ENCODE results near the gene UIMC1. TPM values are rescaled to one million over a fixed set of nuclear protein-coding genes. Genes with fewer than 3 reads are reported as not detected.

Gene UIMC1
- total RNA-seq, 1 donor from 2014 or later, result 40.9 TPM

- Mint-ChIP-seq H3K4me1 (ENCODE audit: unreplicated experiment) (peaks cover 21% of the 10 kb centered on the region), H3K4me3 (ENCODE audit: unreplicated experiment) (no peak overlapping the region), H3K36me3 (ENCODE audit: low read depth, unreplicated experiment) (peaks cover 9% of the 10 kb centered on the region), H3K27me3 (ENCODE audit: unreplicated experiment) (peaks cover 4% of the 10 kb centered on the region), H3K27ac (ENCODE audit: unreplicated experiment) (no peak overlapping the region), H3K9me3 (ENCODE audit: unreplicated experiment) (no peaks in the 10 kb centered on the region)
- no peak for TF ChIP-seq CTCF (IDR thresholded peaks at IDR 0.05; ENCODE audit: unreplicated experiment)
- DNase-seq (ENCODE audit: low spot score), result no peak
These were observed 18.0 kb upstream of the UIMC1 start for GRCh38 chr5:177024559-177024958.

- no peak for DNase-seq (ENCODE audit: low spot score)
These were observed 16.7 kb upstream of the UIMC1 start for GRCh38 chr5:177023303-177023664.

GRCh38 chr5:177022386-177023302, 16.1 kb upstream of the UIMC1 start, which contains the start of gene ZNF346:
Gene ZNF346 (plus strand): TSS chr5:177022696. CDS start chr5:177022739, 43 bp downstream.
- Mint-ChIP-seq H3K4me3 (ENCODE audit: unreplicated experiment) (peak within 1 kb of the TSS; percentile 100), H3K9me3 (ENCODE audit: unreplicated experiment) (no peaks in the 10 kb centered on the region), H3K27me3 (ENCODE audit: unreplicated experiment) (peaks cover 4% of the 10 kb centered on the region), H3K36me3 (ENCODE audit: low read depth, unreplicated experiment) (peaks cover 9% of the 10 kb centered on the region), H3K27ac (ENCODE audit: unreplicated experiment) (peak within 1 kb of the TSS; percentile 94), H3K4me1 (ENCODE audit: unreplicated experiment) (peaks cover 21% of the 10 kb centered on the region)
- DNase-seq (ENCODE audit: low spot score), result peak; percentile 91
- TF ChIP-seq CTCF (IDR thresholded peaks at IDR 0.05; ENCODE audit: unreplicated experiment), result peak; percentile 64

More at GRCh38 chr5:177023303-177023664, 16.7 kb upstream of the UIMC1 start:
- peaks cover 9% of the 10 kb centered on the region for H3K36me3 Mint-ChIP-seq (ENCODE audit: low read depth, unreplicated experiment)
- peak overlapping the region; percentile 100 for H3K4me3 Mint-ChIP-seq (ENCODE audit: unreplicated experiment)
- no peak for TF ChIP-seq CTCF (IDR thresholded peaks at IDR 0.05; ENCODE audit: unreplicated experiment)
- H3K4me1 Mint-ChIP-seq (ENCODE audit: unreplicated experiment), result peaks cover 21% of the 10 kb centered on the region
- peak overlapping the region; percentile 94 for H3K27ac Mint-ChIP-seq (ENCODE audit: unreplicated experiment)
- peaks cover 4% of the 10 kb centered on the region for H3K27me3 Mint-ChIP-seq (ENCODE audit: unreplicated experiment)
- H3K9me3 Mint-ChIP-seq (ENCODE audit: unreplicated experiment), result no peaks in the 10 kb centered on the region

- Mint-ChIP-seq H3K27ac (ENCODE audit: unreplicated experiment) (no peak overlapping the region), H3K4me3 (ENCODE audit: unreplicated experiment) (no peak overlapping the region)
These were observed 13.5 kb upstream of the UIMC1 start for GRCh38 chr5:177020033-177020432.

More at GRCh38 chr5:177020033-177020432, 13.5 kb upstream of the UIMC1 start:
- Mint-ChIP-seq H3K9me3 (ENCODE audit: unreplicated experiment) (no peaks in the 10 kb centered on the region), H3K4me1 (ENCODE audit: unreplicated experiment) (peaks cover 20% of the 10 kb centered on the region), H3K36me3 (ENCODE audit: low read depth, unreplicated experiment) (peaks cover 7% of the 10 kb centered on the region), H3K27me3 (ENCODE audit: unreplicated experiment) (peaks cover 4% of the 10 kb centered on the region)
- no peak for DNase-seq (ENCODE audit: low spot score)
- no peak for TF ChIP-seq CTCF (IDR thresholded peaks at IDR 0.05; ENCODE audit: unreplicated experiment)

All from endothelial cell (in vitro differentiated cells).